Measurements from ENCODE around the gene CEMIP.

CEMIP gene

GRCh38 chr15:80988148-80988796 is 209.1 kb downstream of the CEMIP start:
- no peak for DNase-seq

GRCh38 chr15:80989081-80989517 is 209.9 kb downstream of the CEMIP start:
- no peak for DNase-seq

GRCh38 chr15:80989518-80990478 is 210.6 kb downstream of the CEMIP start, which contains the start of gene MESD:
Gene MESD, minus strand, starts transcription at chr15:80989819. Its CDS starts 28 bp downstream, at chr15:80989791.
- peak; percentile 93 for DNase-seq

- no peak for DNase-seq
Measured at GRCh38 chr15:80990955-80991354, 211.8 kb downstream of the CEMIP start.

- peak; percentile 65 for DNase-seq
Measured at GRCh38 chr15:80991421-80991820, 212.3 kb downstream of the CEMIP start.

- no peak for DNase-seq
Measured at GRCh38 chr15:80992006-80992405, 212.8 kb downstream of the CEMIP start.

- no peak for DNase-seq
Measured at GRCh38 chr15:80992441-80992840, 213.3 kb downstream of the CEMIP start.

- DNase-seq: no peak
Measured at GRCh38 chr15:80996247-80996646, 217.1 kb downstream of the CEMIP start.

- DNase-seq: peak; percentile 50
Measured at GRCh38 chr15:80997692-80998091, 218.5 kb downstream of the CEMIP start.

GRCh38 chr15:80998251-80998650 is 219.1 kb downstream of the CEMIP start:
- DNase-seq: no peak

- no peak for DNase-seq
Measured at GRCh38 chr15:80999623-81000036, 220.5 kb downstream of the CEMIP start.

GRCh38 chr15:81000144-81000623 is 221.0 kb downstream of the CEMIP start:
- peak; percentile 17 for DNase-seq

- peak; percentile 95 for DNase-seq
Measured at GRCh38 chr15:81000624-81001151, 221.5 kb downstream of the CEMIP start, which contains the start of gene TLNRD1. Gene TLNRD1, plus strand, starts transcription at chr15:81000923. Its CDS starts 1,349 bp downstream, at chr15:81002272.

Data from fibroblast of skin of back (primary cell).